ENCODE measurements around the gene DCDC2C. TPM values are rescaled to one million over a fixed set of nuclear protein-coding genes. Genes with fewer than 3 reads are reported as not detected.
"Not testable (repeated sequence)": the region's sequence is repeated elsewhere in the genome, so short reads cannot be mapped to it uniquely, and the experiment has no call there.

The DCDC2C gene
- polyA plus RNA-seq (ENCODE audit: insufficient read length), result 0.46 TPM

DNA sequence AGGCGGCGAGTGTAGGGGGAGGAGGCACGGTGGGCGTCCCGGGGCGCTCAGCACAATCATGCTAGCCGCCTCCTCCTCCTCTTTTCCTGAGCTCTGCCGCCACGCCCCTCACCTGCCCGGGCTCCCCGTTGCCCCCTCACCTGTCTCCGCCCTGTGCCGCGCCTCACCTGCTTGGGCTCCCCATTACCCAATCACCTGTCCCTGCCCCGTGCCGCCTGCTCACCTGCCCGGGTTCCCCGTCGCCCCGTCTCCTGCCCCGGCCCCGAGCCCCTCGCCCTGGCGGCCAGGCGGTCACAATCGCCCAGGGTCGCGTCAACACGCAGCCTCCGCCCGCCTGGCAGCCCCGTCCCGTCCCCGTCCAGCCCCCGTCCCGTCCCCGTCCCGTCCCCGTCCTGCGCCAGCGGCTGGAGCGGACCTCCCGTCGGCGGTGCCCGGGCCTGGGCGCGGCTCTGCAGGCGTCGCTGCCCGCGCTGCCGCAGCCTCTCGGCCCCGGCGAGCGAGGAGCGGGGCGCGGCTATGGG is at the start of gene DCDC2C:
DCDC2C (plus strand) TSS at position 340 of the 521 bp plus-strand sequence; CDS start at position 517, 177 bp downstream.
- DNase-seq, result no peak

DNA sequence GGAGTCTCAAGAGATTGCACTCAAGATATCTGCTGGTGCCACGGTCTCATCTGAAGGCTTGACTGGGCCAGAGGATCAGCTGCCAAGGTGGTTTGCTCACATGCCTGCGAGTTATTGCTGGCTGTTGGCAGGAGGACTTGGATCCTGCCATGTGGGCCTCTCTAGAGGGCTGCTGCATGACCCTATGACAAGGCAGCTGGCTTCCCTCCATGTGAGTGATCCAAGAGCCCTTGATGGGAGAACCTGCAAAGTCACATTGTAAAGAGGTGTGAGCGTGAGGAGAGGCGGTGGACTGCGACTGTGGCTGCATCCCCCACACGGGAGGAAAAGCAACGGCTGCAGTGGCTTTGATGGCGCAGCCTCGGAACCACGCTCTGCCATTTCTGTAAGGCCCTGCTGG is 49.4 kb upstream of the DCDC2C start:
- no peak for DNase-seq

DNA sequence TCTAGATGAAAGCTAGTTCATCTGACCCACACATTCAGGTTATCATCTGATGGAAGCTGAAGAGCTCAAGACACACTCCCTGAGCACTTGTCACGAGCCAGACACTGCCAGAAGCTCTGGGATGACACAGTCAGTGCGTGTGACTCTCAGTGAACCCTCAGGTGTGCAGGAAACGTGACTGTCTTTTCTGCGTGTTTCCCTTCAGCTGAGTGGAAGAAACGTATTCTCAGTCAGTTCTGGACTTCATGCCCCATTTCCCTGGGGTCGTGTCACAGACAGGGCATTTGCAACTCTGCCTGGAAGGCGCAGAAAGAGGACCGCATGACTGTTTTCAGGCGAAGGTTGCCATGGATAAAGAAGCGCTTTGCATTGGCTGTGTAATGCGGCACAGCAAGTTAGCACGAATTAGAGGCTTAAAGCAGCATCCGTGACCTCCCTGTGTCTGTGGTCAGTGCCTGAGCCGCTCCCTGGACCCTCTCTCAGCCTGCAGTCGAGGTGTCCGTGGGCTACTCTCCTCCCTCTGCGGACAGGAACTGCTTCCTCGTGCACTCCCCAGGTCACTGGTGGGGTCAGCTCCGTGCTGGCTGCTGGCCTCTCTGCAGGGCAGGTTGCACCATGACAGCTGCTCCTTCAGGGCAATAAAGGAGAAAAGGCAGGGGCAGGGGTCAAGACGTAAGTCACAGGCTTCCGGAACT is 48.7 kb upstream of the DCDC2C start:
- DNase-seq, result no peak

GRCh38 chr2:3655871-3656761 is 47.3 kb upstream of the DCDC2C start:
- no peak for DNase-seq

DNA sequence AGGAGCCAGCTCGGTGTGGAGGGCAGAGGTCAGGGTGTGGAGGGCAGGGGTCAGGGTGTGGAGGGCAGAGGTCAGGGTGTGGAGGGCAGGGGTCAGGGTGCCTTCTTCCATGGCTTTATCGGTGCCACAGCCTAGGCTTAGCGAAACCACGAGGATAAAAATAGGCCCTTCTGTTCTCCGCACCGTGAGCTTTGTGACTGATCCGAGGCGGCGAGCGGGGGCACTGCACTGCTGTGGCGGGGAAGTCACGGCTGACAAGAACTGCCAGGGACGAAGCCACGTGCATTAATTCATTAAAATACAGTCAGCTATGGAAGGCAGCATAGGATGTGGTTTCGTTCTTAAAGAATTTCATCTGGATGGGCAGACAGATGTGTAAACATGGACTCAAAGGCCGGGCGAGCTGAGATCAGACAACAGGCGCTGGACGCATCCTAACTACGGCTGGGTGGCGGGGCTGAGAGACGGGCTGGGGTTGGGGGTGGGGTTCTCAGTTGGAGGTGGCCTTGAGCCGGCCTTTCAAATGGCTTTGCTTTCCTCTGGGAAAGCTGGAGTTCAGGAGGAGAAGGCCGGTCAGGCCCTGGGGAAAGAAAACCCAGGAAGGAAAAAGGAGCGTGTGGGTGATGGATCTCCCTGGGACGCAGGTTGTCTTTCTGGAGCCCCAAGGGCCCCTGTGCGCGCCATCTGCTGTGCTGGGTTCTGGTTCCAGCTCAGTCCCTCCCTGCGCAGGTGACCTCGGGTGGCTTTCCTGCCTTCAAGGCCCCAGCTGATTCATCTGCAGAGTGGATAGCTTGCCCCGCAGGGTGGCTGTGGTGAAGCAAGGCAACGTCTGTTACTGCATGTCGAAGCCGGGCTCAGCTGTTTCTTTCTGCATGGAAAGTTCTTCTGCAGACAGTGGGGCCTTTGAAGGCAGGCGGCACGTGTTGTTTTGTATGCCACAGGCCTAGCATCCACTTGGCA is 46.3 kb upstream of the DCDC2C start:
- DNase-seq, result no peak

DNA sequence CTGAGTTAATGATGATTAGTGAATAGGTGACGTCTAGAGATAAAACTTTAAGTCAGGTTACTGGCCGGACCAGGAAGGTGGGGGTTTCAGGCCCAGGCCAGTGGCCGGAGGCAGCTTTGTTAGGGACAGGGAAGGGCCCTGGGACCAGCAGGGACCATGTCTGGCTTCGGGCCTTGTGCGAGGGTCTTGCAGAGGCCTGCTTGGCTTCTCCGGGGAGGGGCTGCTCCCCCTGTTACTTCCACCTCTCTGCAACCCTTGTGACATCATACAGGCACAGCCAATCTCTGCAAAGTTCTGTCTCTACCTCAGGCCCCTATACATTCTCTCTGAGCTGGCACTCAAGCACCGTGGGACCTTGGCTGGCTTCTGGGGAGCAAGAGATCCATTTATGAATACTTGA is 45.5 kb upstream of the DCDC2C start, which contains the start of gene ALLC:
ALLC (plus strand) TSS at position 320 of the 400 bp plus-strand sequence. CDS start 12,958 bp downstream, outside the sequence.
- no peak for DNase-seq

DNA sequence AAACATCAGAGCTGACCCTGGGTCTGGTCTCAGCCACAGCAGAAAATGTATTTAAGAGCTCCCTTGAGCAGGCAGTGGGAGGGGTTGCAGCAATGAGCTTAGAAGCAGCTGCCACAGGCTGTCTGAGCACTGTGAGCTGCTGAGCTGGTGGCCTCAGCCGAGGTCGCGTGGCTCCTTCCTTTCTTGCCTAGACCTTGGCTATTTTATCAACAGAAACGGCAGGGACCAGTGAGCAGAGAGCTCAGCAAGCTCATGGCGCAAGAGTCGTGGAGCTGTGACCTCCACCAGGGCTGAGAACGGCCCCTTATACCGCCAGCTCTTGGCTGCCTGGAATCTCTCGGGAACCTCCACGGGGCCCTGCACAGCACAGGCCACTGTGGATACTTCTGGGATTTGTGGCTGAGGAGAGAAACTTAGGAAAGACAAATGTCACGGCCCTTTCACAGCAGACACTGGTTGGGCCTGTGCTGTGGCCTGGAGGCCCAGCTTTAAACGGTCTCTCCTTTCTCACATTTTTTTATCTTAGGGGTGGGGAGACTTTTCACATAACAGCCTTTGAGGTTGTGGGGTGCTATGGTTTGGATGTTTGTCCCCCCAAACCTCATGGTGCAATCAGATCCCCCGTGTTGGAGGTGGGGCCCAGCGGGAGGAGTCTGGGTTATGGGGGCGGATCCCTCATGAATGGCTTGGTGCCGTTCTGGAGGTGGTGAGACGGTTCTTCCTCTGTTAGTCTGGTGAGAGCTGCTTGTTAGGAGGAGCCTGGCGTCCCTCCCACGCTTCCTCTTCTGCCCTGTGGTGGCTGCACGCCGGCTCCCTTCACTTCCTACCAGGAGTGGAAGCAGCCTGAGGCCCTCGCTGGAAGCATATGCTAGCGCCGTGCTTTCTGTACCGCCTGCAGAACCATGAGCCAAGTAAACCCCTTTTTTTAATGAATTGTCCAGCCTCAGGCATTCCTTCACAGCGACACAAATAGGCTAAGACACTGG is 43.6 kb upstream of the DCDC2C start:
- peak; percentile 45 for DNase-seq

DNA sequence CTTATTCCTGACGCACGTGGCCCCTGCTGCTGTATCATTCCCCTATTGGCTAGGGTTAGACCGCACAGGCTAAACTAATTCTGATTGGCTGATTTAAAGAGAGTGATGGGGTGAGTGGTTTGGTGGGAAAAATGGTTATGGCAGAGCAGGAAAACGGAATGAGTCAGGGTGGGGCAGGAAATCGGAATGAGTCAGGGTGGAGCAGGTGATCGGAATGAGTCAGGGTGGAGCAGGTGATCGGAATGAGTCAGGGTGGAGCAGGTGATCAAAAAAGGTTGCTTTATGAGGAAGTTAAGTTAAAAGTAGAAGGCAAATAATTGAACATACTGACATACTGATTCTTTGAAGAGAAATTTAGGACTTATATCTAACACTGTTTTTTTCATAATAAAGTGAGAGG is 42.7 kb upstream of the DCDC2C start:
- not testable (repeated sequence) for DNase-seq

GRCh38 chr2:3661149-3661660 is 42.2 kb upstream of the DCDC2C start:
- no peak for DNase-seq

DNA sequence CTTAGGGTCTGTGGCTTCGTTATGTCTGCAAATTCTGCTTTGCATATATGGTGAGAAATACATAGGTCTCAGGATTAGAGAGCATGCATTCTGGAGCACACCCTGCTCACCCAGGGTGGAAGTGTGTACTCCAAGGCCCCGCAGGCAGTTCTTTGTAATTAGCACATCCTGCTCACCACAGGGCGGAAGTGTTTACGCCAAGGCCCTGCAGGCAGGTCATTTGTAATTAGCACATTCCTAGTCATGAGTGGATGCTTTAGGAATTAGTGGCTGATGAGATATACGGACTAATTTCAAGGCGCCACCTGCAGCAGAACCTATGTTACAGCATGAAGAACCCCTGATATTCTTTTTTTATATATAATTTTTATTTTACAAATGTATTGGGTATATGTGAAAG is 41.1 kb upstream of the DCDC2C start:
- DNase-seq, result no peak

GRCh38 chr2:3664118-3664517 is 39.3 kb upstream of the DCDC2C start:
- DNase-seq, result no peak

DNA sequence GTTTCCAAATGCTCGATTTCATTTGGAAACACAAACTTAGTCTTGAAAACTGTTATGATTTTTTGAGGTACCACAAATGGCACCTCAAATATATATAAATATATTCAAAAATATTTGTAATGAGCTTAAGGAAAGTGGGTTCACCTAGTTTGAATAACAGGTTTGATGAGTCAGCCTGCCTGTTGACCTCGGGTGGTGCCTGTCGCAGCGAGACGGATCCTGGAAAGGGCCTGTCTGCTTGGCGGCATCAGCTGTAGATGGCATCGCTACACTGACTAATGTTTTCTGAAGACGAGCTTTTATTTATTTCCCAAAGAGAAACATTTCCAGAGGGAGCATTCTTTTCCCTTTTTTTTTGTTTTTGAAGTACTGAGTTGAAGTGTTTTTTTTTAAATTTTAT is 38.5 kb upstream of the DCDC2C start:
- DNase-seq, result no peak

GRCh38 chr2:3665886-3666612 is 37.3 kb upstream of the DCDC2C start:
- no peak for DNase-seq

- DNase-seq, result no peak
Measured at GRCh38 chr2:3666613-3666975, 36.8 kb upstream of the DCDC2C start.

- DNase-seq, result no peak
Measured at GRCh38 chr2:3667151-3667631, 36.2 kb upstream of the DCDC2C start.

DNA sequence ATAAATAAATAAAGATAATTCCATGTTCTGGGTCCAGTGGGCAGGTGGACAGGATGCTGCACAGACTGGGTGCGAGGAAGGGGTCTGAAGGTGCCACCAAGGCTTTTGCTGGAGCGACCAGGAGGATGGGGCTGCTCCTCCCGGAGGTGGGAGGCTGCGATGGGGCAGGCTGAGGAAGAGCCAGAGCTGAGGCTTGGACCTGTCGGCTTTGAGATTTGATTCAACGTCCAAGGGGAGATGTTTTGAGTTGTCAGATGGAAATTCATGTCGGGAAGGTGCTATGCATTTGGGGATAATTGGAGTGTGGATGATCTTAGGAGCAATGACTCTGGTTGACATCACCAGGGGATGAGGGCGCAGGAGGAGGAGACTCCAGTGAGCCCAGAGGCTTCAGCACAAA is 33.7 kb upstream of the DCDC2C start:
- DNase-seq, result no peak

GRCh38 chr2:3670376-3670775 is 33.0 kb upstream of the DCDC2C start:
- DNase-seq, result no peak

DNA sequence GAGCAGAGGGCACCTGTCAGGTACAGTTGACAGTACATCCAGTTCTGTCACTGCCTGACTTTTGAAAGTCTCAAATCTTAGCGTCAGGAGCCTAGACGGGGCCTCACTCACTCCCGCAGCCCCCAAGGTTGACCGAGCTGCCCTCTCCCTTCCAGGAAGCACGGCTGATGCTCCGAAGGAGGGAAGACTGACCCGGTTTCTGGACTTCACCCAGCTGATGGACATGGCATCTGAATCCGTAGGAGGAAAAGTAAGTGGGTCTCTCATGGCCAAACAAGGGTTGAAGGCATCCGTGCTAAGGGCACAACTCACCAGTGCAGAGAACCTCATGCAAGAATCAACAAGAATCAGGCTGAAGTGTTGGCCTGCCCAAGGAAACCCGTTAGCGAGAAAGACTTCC is 32.4 kb upstream of the DCDC2C start:
- no peak for DNase-seq

DNA sequence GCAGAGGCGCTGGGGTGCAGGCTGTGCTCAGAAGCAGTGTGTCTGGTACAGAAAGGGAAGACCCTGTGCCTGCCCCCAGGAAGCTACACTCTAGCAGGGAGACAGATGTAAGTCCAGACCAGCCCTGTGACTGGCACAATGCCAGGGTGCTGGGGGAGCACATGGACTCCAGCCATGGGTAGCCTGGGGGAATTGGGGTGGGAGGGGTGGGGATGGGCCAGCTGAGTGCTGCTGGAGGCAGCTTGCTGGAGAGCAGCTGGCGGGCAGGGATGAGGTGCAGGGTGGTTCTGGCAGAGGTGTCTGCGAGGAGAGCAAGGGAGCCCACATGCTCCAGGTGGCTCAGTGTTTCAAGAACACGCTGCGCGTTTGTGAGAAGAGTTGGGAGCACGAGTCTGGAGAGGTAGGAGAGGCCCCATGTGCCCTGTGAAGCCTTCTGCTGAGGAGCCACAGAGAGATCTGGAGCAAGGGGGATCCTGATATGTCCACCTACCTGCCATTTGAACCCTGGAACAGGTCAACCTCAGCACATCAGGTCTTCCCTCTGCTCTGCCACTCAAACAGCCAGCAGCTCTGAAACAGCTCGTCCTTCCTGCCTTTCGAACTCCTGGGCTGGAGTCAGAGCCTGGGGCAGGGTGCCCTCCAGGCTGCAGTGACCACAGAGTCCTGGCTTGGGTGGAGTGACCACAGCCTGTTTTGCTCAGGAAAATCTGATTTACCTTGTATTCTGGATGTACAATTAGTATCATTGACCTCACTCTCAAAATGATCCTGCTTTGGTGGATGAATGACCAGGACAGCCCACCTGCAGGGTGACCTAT is 30.3 kb upstream of the DCDC2C start:
- no peak for DNase-seq

All from hindlimb muscle (tissue), 1 donor.